GM19455 (cell line): ENCODE results near the gene TMEM164.

Experiments used
- ATAC-seq: cut with Tn5 transposase; IDR thresholded peaks from one replicate; pipeline ENCODE4 v1.9.1; 2021; ENCODE audit not compliant: unreplicated experiment

TMEM164 gene

DNA sequence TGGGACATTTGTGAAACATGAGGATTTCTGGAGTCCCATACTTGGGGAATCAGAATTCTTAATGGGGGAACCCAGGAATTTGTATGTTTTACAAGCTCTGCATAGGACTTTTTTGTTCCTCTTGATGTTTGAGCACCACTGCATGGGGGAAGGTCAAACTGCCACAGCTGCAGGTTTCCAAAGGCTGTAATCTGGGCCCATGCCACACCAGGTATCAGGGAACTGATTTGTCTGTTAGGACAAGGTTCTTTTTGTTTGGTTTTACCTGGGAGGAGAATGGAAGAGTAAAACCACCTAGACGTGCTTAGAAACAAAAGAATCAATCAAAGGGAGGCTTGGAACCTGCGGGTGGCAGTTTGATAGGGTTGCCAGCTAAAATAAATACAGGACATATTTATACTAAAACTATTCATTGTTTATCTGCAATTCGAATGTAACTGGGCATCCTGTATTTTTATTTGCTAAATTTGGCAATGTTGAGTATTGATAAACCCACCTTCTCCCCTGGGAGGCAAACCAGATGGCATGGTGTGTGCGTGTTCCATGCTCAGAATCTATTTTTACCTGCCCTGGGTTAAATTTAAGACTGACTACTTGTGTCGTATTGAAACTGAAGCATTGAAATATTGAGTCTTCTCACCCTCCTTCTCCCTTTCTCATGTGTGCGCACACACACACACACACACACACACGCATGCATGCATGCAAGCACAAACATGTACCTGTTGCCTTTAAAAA, 63.7 kb downstream of the TMEM164 start:
- ATAC-seq, result no peak

- ATAC-seq, result no peak
Measured at GRCh38 chrX:110070970-110071369, 68.1 kb downstream of the TMEM164 start.

DNA sequence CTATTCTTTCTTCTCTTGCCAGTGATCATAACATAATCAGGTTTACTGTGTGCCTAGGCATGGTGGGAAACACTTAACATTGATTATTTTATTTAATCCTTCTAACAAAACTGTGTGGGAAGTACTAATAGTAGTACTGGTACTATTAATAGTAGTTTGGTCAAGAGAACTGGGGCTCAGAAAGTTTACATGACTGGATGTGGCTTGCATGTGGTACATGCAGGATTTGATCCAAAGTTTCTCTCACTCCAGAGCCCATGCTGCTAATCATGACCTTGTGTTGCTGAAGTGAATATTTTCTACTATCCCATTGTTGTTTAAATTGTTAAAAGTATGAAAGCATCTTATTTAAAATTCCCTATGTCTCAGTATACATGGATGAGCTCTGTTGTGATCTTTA, 78.4 kb downstream of the TMEM164 start:
- no peak for ATAC-seq

GRCh38 chrX:110081740-110082139, 78.8 kb downstream of the TMEM164 start:
- no peak for ATAC-seq

DNA sequence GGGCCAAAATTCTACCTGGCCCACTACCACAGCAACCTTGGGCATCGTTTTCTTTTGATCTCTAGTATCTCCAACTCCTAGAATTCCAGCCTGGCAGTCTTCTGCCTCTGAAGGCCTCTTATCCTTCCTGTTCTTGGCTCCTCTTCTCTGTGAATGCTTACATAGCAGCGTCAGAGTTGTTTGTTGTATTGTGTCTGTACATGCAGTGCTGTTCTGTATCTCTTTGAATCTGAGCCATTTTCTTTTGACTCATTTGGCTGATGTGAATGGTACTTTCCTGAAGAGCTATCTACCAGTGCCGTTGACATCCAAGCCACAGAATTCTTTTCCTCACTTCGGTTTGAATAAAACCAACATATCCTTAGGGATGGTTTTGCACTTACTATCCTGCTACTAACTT, 79.2 kb downstream of the TMEM164 start:
- ATAC-seq, result no peak

- ATAC-seq, result no peak
Measured at GRCh38 chrX:110086162-110086915, 83.4 kb downstream of the TMEM164 start.

- no peak for ATAC-seq
Measured at GRCh38 chrX:110086916-110087484, 84.1 kb downstream of the TMEM164 start.

DNA sequence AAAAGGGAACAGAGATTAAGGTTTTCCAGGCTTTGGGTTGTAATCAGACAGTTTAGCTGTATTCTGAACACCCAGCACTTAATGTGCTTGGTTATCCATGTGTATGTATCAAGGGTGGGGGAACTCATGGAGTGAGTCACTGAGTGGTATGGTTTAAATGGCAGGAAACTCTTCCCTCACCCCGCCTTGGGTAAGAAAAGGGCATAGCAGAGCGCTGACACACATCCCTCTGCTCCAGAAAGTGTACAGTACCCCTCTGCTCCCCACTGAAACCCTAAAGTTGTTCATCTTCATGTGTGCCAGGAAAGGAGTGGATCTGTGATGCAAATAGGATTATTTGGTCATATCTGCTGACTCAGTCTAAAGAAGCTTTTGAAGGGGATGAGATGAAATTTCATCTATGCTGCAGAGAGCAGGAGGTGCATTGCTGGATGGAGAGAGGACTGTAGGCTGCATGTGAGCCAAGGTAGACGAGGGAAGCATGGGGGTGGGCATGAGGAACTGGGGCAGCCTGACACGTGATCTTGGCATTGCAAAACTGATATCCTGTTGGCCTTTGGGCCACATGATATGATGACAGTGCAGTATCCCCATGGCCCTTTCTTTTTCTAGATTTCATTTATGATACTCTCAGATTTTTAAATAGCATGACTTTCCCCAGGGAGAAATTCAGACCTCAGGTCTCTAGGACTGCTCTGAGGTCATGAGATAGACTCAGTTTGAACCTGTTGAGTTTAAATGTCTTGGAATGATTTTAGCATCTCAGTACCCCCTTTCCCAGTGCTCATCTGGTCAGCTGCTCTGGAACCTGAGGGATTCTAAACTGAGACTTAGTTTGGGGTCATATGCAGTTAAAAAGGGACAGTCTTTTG, 84.8 kb downstream of the TMEM164 start:
- ATAC-seq, result no peak

- no peak for ATAC-seq
Measured at GRCh38 chrX:110089656-110090403, 86.9 kb downstream of the TMEM164 start.

DNA sequence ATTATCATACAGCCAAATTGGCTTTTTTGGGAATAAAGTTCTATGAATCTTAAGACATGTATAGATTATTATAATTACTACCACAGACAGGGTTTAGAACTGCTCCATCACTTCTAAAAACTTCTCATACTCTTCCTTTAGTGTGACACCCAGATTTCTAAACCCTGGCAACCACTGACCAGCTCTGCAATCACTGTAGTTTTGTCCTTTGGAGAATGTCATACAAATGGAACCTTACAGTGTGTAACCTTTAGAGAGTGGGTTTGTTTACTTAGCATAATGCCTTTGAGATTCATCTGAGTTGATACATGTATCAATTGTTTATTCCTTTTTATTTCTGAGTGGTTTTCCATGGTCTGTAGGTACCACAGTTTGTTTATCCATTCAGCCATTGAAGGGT, 95.0 kb downstream of the TMEM164 start:
- no peak for ATAC-seq

GRCh38 chrX:110103344-110103743, 100.4 kb downstream of the TMEM164 start:
- ATAC-seq, result no peak

DNA sequence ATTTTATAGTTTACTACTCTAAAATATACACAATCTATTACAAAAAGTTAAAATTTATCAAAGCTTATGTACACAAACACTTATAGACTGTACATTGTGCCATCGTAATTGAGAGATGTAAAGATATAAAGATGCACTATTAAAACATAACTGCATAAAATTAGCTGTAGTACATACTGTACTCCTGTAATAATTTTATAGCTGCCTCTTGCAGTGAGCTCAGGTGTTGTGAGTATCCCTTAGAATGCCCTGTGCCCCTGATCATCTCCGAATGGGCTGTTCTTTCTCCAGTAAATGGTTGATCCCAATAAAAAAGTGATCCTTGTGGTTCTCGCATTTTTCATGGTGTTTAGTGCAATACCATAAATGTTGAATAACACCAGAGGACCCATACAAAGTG, 101.2 kb downstream of the TMEM164 start:
- ATAC-seq, result no peak

- no peak for ATAC-seq
Measured at GRCh38 chrX:110108381-110108821, 105.5 kb downstream of the TMEM164 start.

DNA sequence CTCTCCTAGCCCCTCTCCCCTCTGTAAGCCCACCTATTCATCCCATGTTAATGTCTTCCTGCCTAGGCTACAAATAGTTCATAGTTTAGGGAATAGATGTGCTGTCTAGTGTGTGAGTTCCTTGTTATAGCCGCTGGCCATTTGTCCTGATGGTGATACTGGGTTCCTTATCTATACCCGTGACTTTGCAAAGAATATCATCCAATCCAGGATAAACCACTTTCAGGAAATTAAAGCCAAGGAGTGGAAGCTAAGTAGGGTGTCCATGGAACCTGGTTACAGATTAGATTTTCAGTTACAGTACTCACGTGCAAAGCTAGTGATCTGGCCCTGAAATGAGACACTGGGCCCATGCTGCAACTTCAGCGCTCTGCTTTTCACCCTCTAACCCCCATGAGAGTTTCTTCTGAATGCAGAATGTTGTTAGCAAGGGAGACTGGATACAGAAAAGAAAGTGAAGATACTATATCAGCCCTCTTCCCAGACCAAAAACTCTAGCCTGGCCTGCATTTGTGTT, 111.4 kb downstream of the TMEM164 start:
- ATAC-seq, result no peak

DNA sequence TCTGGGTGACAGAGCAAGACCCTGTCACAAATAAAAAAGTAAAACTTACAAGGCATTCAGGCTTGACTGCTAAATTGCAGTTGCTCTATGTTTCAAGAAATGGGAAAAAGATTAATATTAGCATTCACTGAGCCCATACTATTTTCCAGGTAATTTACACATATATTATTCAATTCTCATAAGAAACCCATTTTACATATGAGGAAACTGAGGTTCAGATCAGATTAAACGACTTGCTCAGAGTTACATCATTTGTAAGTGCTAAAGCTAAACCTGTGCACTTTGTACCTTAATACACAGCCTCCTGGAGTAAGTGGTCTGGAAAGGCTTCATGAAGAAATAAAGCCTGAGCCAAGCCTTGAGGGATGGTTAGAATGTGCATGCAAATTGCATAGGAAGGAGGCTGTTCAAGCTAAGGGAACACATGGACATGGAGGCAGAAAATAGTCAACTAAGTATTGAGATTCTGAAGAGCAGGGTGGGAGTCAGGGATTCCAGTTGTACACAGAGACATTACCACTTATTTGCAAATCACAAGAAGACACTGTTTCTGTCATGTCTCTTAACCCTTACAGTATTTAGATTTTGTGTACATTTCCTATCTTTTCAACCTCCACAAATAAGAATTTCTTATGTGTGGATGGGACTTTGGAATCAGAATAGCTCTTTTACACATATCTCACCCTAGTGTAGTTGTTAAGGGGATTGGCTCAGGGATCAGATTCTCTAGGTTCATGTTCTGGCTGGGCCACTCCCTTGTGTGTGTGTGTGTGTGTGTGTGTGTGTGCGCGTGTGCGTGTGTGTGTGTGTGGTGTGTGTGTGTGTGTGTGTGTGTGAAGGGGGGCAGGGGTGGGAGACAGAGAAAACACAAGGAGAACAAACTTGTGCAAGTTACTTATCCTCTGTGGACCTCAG, 113.4 kb downstream of the TMEM164 start:
- no peak for ATAC-seq

GRCh38 chrX:110118530-110118929, 115.6 kb downstream of the TMEM164 start:
- ATAC-seq, result no peak

GRCh38 chrX:110119480-110119879, 116.6 kb downstream of the TMEM164 start:
- no peak for ATAC-seq

DNA sequence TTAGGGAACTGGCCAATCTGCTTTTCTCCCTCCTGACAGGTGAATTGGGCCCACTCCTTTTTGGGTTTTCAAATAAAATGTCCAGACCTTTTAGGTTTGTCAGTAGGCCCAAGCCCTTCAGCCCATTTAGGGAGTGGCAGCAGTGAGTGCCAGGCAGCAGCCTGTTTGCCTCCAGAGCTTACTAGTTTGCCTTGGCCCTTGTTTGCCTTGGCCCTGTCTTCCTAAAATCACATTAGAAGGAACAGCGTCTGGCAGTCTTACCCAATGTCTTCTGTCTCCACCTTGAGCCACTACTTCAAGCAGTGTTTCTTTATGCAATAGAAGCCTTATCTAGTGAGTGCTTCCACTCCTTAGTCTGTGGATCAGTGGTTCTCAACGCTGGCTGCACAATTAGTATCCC, 117.1 kb downstream of the TMEM164 start:
- no peak for ATAC-seq

DNA sequence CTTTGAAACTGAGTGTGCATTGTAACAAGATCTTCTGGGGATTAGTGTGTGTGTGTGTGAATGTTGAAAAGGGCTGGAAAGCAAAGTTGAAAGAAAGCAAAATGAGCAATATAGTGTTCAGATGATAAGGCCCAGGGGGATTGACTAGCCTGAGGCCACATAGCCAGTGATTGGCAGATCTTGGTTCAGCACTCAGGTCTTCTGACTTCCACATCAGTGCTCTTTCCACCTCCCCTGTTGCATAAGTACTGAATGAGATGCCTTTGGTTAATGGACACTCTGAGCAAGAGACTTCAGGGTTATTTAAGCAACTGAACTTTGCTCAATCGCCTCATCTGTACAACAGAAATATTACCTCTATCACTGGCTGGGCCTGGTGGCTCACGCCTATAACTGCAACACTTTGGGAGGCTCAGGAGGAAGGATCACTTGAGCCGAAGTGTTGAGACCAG, 120.4 kb downstream of the TMEM164 start:
- no peak for ATAC-seq
